Measurements from ENCODE around the gene SLC29A3.

The SLC29A3 gene

DNA sequence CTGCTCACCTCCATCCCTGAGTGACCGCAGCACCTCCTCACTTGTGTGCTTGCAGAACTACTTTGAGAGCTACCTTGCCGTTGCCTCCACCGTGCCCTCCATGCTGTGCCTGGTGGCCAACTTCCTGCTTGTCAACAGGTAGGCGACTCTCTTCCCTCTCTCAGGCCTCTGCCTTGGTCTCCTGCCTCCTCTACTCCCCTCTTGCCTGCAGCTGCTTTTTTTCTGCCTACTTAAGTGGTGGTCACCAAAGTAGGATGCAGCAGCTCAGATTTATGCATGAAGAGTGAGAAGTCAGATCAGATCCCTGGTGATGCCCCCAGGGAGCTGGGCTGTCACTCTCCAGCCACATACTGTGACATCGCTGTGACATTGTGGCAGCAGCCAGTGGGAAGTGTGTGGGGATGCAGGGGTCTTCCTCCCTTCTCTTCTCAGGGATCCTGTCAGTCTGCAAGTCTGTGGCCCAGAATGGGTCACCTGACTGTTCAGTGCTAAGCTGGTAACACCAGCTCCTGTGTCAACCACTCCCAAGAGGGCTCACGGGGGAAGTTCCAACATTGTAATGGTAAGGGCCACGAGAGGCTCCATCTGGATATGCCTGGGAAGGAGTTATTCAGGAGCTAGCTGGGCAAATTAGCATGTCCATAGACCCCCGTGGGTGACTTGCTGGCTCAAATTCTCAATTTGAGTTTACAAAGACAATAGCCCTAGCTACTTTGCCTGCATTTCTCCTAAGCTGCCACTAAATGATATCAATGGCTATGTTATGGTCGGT is 25.3 kb downstream of the SLC29A3 start:
- DNase-seq (ENCODE audit: low spot score) = no peak
- TF ChIP-seq, protein P1, sequence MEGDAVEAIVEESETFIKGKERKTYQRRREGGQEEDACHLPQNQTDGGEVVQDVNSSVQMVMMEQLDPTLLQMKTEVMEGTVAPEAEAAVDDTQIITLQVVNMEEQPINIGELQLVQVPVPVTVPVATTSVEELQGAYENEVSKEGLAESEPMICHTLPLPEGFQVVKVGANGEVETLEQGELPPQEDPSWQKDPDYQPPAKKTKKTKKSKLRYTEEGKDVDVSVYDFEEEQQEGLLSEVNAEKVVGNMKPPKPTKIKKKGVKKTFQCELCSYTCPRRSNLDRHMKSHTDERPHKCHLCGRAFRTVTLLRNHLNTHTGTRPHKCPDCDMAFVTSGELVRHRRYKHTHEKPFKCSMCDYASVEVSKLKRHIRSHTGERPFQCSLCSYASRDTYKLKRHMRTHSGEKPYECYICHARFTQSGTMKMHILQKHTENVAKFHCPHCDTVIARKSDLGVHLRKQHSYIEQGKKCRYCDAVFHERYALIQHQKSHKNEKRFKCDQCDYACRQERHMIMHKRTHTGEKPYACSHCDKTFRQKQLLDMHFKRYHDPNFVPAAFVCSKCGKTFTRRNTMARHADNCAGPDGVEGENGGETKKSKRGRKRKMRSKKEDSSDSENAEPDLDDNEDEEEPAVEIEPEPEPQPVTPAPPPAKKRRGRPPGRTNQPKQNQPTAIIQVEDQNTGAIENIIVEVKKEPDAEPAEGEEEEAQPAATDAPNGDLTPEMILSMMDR (IDR thresholded peaks at IDR 0.05; ENCODE audit: extremely low read depth, missing control alignments) = no peak

DNA sequence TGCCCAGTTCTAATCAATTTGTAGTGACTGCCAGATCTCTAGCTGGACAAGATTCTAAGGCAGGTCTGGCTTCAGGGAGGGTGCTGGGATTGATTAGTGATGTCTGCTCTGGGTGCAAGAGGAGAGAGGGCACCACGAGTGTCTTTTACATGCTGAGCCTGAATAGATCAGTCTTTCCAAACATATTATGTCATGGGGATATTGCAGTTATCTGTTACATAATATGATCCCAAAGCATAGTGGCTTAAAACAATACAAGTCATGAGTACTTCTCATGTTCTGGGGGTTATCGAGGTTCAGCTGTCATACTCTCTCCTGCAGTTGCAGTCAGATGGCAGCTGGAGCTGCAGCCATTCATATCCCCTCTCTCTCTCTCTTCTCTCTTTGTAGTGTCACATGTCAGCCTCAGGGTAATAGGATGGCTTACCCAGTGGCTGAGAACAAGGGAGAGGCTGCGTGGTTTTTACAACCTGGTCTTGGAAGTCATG is 26.0 kb downstream of the SLC29A3 start:
- TF ChIP-seq, protein P1 (IDR thresholded peaks at IDR 0.05; ENCODE audit: extremely low read depth, missing control alignments) = no peak
- DNase-seq (ENCODE audit: low spot score) = no peak

DNA sequence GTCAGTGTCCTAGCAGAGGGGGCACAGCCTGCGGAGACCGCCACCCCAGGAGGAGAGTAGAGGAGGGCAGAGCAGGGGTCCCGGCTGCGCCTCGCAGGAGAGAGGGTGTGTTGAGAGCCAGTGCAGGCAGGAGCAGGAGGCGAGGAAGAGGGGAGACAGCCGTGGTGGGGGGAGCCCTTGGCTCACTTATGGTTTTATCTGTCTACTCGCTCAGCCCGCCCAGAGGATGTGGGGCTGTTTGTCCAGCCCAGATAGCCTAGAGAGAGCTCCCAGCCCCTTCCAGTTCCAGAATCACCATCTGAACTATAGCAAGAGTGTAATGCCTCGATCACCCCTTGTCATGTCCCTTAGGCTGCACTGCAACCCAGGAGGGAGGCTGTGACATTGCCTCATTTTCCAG is 26.6 kb downstream of the SLC29A3 start:
- TF ChIP-seq, protein P1 (IDR thresholded peaks at IDR 0.05; ENCODE audit: extremely low read depth, missing control alignments) = no peak
- no peak for DNase-seq (ENCODE audit: low spot score)

DNA sequence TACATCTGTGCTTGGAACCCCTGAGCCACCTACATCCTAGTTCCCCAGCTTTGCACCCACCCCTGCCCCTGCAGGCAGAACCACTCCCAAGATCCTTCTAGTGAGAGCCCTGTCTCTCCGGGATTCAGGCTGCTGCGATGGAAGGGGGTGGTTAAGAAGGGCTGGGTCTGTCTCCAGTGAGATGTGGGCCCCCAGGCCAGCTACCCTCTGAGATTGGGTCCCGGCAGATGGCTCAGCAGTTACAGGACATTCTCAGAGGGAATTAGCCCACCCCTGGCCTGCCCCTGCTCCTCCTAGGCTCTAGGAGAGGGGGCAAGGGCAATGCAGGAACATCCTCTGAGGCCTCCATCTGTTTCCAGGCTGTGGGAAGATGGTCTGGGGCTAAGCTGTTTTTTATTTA is 27.7 kb downstream of the SLC29A3 start:
- TF ChIP-seq, protein P1 (IDR thresholded peaks at IDR 0.05; ENCODE audit: extremely low read depth, missing control alignments) = no peak
- no peak for DNase-seq (ENCODE audit: low spot score)

DNA sequence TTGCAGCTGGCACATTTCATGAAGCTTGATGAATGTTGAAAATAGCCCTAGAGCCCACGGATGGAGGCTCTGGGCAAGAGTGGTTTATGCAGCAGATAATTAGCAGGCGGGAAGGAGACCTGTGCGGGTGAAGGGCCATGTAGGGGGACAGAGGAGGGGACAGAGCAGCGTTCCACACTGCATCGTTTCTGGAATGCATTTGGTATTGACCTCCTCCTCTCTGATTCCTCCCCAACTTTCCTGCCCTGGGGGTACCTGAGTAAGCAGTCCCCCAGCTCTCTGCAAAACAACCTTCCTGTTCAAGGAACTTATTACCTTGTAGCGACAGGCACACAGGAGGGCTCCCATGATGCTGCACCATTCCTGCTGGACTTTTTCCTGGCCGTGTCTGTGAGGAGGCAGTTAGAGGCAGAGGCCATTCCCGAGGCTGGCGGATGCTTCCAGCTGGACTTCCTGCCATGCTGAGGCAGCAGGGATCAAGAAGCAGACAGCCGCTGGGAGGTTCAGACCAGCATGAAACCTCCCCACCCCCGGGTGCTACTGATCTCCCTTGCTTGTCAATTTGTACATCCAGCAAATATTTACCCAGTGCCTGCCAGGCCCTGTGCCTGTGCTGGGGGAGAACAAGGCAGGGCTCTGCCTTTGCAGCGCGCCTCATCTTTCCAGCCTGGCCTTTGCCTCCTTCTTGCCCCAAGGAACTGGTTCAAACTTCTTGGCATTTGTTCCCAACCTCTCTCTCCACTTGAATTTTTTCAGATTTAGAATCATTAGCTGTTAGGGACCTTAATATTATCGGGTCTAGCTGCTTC is 28.7 kb downstream of the SLC29A3 start:
- TF ChIP-seq, protein P1 (IDR thresholded peaks at IDR 0.05; ENCODE audit: extremely low read depth, missing control alignments) = no peak
- DNase-seq (ENCODE audit: low spot score) = no peak

DNA sequence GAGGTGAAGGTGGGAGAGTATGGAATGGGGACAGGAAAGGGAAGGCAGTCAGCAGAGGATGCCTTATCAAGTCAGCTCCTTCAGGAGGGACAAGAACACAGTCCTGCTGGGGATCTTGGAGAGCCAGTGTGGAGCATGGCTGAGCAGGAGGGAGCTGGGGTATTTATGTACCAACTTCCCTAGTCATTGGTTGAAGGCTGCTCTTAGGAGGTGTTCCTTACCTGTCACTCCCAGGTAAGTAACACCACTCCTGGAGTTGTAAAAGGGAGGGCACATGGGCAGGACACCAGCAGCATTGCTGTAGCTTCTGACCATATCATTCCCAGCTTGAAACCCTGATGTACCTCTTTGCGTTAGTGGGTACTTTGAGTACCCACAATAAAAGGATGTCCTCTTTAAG is 29.8 kb downstream of the SLC29A3 start:
- TF ChIP-seq, protein P1 (IDR thresholded peaks at IDR 0.05; ENCODE audit: extremely low read depth, missing control alignments) = no peak
- no peak for DNase-seq (ENCODE audit: low spot score)

DNA sequence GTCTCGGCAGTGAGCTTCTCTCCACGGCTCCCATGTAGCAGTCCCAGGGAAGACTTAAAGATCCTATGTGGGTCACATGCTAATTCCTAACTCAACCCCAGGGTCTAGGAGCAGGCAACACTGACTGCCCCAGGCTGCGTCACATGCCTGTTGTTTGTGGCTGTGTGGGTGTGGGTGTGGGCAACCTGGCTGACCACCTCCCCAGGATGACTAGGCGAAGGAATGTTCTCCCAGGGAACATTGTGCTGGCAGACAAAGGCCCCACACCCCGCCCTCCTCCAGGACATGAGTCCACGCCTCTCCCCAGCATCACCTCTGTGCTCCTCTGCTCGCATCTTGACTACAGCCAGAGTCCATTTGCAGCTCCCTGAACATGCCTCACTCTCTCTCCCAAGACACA is 30.3 kb downstream of the SLC29A3 start:
- DNase-seq (ENCODE audit: low spot score) = no peak
- TF ChIP-seq, protein P1 (IDR thresholded peaks at IDR 0.05; ENCODE audit: extremely low read depth, missing control alignments) = no peak

Measured in GM20000 (cell line).